Panc1 (cell line): ENCODE data around the gene SETX.

Source experiments
- REST ChIP-seq, 2 experiments: IDR thresholded peaks; 2 replicates each; pipeline ENCODE4 v1.6.1; 2011 to 2012; ENCODE audit warnings: low read depth in 2 of 2, control low read depth in 1 of 2, low read length in 1 of 2, mild to moderate bottlenecking in 1 of 2, moderate library complexity in 1 of 2; ENCODE audit not compliant: insufficient read depth in 1 of 2
- SIN3A ChIP-seq: IDR thresholded peaks from 2 replicates; pipeline ENCODE4 v1.6.1; 2012; ENCODE audit warnings: low read depth, mild to moderate bottlenecking, low read length, moderate library complexity, borderline replicate concordance; ENCODE audit not compliant: insufficient read depth
- TF ChIP-seq, protein P1 (sequence below): fragments of 450-650 bp; IDR thresholded peaks from 2 replicates; pipeline ENCODE4 v1.5.1; 2017; ENCODE audit warnings: mild to moderate bottlenecking

GRCh38 chr9:132356324-132356924 lies 1.6 kb upstream of the SETX start:
- no peak for TF ChIP-seq SIN3A
- TF ChIP-seq, protein P1, sequence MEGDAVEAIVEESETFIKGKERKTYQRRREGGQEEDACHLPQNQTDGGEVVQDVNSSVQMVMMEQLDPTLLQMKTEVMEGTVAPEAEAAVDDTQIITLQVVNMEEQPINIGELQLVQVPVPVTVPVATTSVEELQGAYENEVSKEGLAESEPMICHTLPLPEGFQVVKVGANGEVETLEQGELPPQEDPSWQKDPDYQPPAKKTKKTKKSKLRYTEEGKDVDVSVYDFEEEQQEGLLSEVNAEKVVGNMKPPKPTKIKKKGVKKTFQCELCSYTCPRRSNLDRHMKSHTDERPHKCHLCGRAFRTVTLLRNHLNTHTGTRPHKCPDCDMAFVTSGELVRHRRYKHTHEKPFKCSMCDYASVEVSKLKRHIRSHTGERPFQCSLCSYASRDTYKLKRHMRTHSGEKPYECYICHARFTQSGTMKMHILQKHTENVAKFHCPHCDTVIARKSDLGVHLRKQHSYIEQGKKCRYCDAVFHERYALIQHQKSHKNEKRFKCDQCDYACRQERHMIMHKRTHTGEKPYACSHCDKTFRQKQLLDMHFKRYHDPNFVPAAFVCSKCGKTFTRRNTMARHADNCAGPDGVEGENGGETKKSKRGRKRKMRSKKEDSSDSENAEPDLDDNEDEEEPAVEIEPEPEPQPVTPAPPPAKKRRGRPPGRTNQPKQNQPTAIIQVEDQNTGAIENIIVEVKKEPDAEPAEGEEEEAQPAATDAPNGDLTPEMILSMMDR, result no peak
- no peak for TF ChIP-seq REST (IDR thresholded peaks at IDR 0.05; ENCODE audit: insufficient read depth in 1 of 2, low read depth in 2 of 2, low read length in 1 of 2)
